HEK293 (cell line): ENCODE measurements around the gene CST6.
"Not testable (repeated sequence)": the region's sequence is repeated elsewhere in the genome, so short reads cannot be mapped to it uniquely, and the experiment has no call there.

Source experiments
- CTCF ChIA-PET: fragments of 350-600 bp; formaldehyde crosslinking; extraction: SDS; loops from one replicate; lab custom pipeline; 2021; ENCODE audit warnings: antibody characterized with exemption; lab: Yijun Ruan, JAX
- POLR2A ChIA-PET: fragments of 300-600 bp; formaldehyde crosslinking; extraction: SDS; loops from one replicate; lab custom pipeline; 2020; ENCODE audit warnings: antibody characterized with exemption, inconsistent platforms; lab: Yijun Ruan, JAX
- H3K27ac ChIP-seq: fragments of 200-500 bp; sonication (Bioruptor generic); 2 replicates; pipeline ENCODE4 v1.5.1; 2014; ENCODE audit warnings: low read depth, low read length, control low read depth, inconsistent platforms; ENCODE audit errors: extremely low read depth
- H3K36me3 ChIP-seq, 2 experiments: fragments of 200-500 bp in 1 of 2; sonication (Bioruptor generic) in 1 of 2; 1 replicate in 1 of 2; 2 replicates in 1 of 2; pipeline ENCODE4 v1.5.1; 2014 to 2017; ENCODE audit warnings: inconsistent platforms in 2 of 2, low read length in 2 of 2; ENCODE audit not compliant: control insufficient read depth in 2 of 2, insufficient read depth in 1 of 2
- H3K4me1 ChIP-seq: fragments of 200-500 bp; sonication (Bioruptor generic); 2 replicates; pipeline ENCODE4 v1.5.1; 2014; ENCODE audit warnings: mild to moderate bottlenecking, low read length, inconsistent platforms; ENCODE audit not compliant: control insufficient read depth, insufficient read depth
- H3K4me3 ChIP-seq: 2 replicates; pipeline ENCODE4 v1.5.1; 2011; ENCODE audit warnings: low read depth, mild to moderate bottlenecking, control low read depth, low read length, moderate library complexity
- H3K9me3 ChIP-seq: fragments of 200-500 bp; sonication (Bioruptor generic); 2 replicates; pipeline ENCODE4 v1.5.1; 2014; ENCODE audit warnings: low read depth, low read length, inconsistent platforms; ENCODE audit not compliant: control insufficient read depth, insufficient read depth
- HOXC10 ChIP-seq: sonication (generic); formaldehyde crosslinking; IDR thresholded peaks from 2 replicates; pipeline ENCODE4 v1.8.1; 2023; ENCODE audit warnings: mild to moderate bottlenecking, missing genetic modification reagents
- IKZF3 ChIP-seq: fragments of 450-650 bp; IDR thresholded peaks from 2 replicates; pipeline ENCODE4 v1.5.0; 2018; ENCODE audit warnings: missing biosample characterization, mild to moderate bottlenecking, missing genetic modification characterization, moderate library complexity
- SALL2 ChIP-seq: fragments of 450-650 bp; formaldehyde crosslinking; IDR thresholded peaks from 2 replicates; pipeline ENCODE4 v1.5.0; 2017; ENCODE audit warnings: missing biosample characterization, mild to moderate bottlenecking, missing genetic modification characterization, borderline replicate concordance
- SCRT2 ChIP-seq: fragments of 450-650 bp; formaldehyde crosslinking; IDR thresholded peaks from 2 replicates; pipeline ENCODE4 v1.5.1; 2016; ENCODE audit warnings: missing biosample characterization, missing genetic modification characterization
- WT1 ChIP-seq: fragments of 450-650 bp; formaldehyde crosslinking; IDR thresholded peaks from 2 replicates; pipeline ENCODE4 v1.5.1; 2016; ENCODE audit warnings: missing biosample characterization, missing genetic modification characterization
- YY2 ChIP-seq: fragments of 450-650 bp; formaldehyde crosslinking; IDR thresholded peaks from 2 replicates; pipeline ENCODE4 v1.5.1; 2016; ENCODE audit warnings: missing biosample characterization, missing genetic modification characterization
- ZBTB20 ChIP-seq: fragments of 450-650 bp; formaldehyde crosslinking; IDR thresholded peaks from 2 replicates; pipeline ENCODE4 v1.5.1; 2016; ENCODE audit warnings: missing biosample characterization, missing genetic modification characterization
- ZBTB48 ChIP-seq: fragments of 450-650 bp; formaldehyde crosslinking; IDR thresholded peaks from 2 replicates; pipeline ENCODE4 v1.5.1; 2016; ENCODE audit warnings: missing biosample characterization, missing genetic modification characterization
- ZFP41 ChIP-seq: fragments of 450-650 bp; formaldehyde crosslinking; IDR thresholded peaks from 2 replicates; pipeline ENCODE4 v1.5.1; 2016; ENCODE audit warnings: missing biosample characterization, missing genetic modification characterization, borderline replicate concordance
- ZNF121 ChIP-seq: fragments of 450-650 bp; formaldehyde crosslinking; IDR thresholded peaks from 2 replicates; pipeline ENCODE4 v1.5.1; 2016; ENCODE audit warnings: missing biosample characterization, missing genetic modification characterization
- ZNF132 ChIP-seq: fragments of 450-650 bp; formaldehyde crosslinking; IDR thresholded peaks from 2 replicates; pipeline ENCODE4 v1.5.1; 2017; ENCODE audit warnings: missing biosample characterization, missing genetic modification characterization, borderline replicate concordance
- ZNF155 ChIP-seq: fragments of 450-650 bp; formaldehyde crosslinking; IDR thresholded peaks from 2 replicates; pipeline ENCODE4 v1.5.1; 2016; ENCODE audit warnings: missing biosample characterization, missing genetic modification characterization
- ZNF513 ChIP-seq: fragments of 450-650 bp; IDR thresholded peaks from 2 replicates; pipeline ENCODE4 v1.5.1; 2018; ENCODE audit warnings: missing biosample characterization, missing genetic modification characterization
- ZNF621 ChIP-seq: fragments of 450-650 bp; formaldehyde crosslinking; IDR thresholded peaks from 2 replicates; pipeline ENCODE4 v1.5.1; 2017; ENCODE audit warnings: missing biosample characterization, missing genetic modification characterization
- ZSCAN30 ChIP-seq: fragments of 450-650 bp; IDR thresholded peaks from 2 replicates; pipeline ENCODE4 v1.5.1; 2018; ENCODE audit warnings: missing biosample characterization, mild to moderate bottlenecking, missing genetic modification characterization, moderate library complexity
- TF ChIP-seq, protein P1 (sequence below): fragments of 450-650 bp; formaldehyde crosslinking; IDR thresholded peaks from 2 replicates; pipeline ENCODE4 v1.5.1; 2016; ENCODE audit warnings: missing biosample characterization, missing genetic modification characterization
- TF ChIP-seq, protein P2 (sequence below): fragments of 450-650 bp; formaldehyde crosslinking; IDR thresholded peaks from 2 replicates; pipeline ENCODE4 v1.5.1; 2016; ENCODE audit warnings: missing biosample characterization, missing genetic modification characterization, low read depth
- TF ChIP-seq, protein P3 (sequence below): fragments of 450-650 bp; formaldehyde crosslinking; IDR thresholded peaks from 2 replicates; pipeline ENCODE4 v1.5.1; 2016; ENCODE audit warnings: missing biosample characterization, missing genetic modification characterization

CST6 gene

GRCh38 chr11:66022401-66023185, 10.8 kb downstream of the CST6 start (continued):
- TF ChIP-seq, protein P1, sequence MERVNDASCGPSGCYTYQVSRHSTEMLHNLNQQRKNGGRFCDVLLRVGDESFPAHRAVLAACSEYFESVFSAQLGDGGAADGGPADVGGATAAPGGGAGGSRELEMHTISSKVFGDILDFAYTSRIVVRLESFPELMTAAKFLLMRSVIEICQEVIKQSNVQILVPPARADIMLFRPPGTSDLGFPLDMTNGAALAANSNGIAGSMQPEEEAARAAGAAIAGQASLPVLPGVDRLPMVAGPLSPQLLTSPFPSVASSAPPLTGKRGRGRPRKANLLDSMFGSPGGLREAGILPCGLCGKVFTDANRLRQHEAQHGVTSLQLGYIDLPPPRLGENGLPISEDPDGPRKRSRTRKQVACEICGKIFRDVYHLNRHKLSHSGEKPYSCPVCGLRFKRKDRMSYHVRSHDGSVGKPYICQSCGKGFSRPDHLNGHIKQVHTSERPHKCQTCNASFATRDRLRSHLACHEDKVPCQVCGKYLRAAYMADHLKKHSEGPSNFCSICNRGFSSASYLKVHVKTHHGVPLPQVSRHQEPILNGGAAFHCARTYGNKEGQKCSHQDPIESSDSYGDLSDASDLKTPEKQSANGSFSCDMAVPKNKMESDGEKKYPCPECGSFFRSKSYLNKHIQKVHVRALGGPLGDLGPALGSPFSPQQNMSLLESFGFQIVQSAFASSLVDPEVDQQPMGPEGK (tag by site-specific recombination) = no peak
- TF ChIP-seq SALL2 (no peak), ZNF121 (tag by site-specific recombination) (no peak), IKZF3 (tag by site-specific recombination) (no peak), HOXC10 (CRISPR knock-in tag) (no peak), ZBTB20 (no peak), ZNF132 (tag by site-specific recombination) (no peak), ZNF513 (tag by site-specific recombination) (no peak), WT1 (tag by site-specific recombination) (no peak), ZFP41 (tag by site-specific recombination) (no peak), ZSCAN30 (tag by site-specific recombination) (peak; percentile 81; the same call in 1 of the 2 replicates)
- TF ChIP-seq, protein P2, sequence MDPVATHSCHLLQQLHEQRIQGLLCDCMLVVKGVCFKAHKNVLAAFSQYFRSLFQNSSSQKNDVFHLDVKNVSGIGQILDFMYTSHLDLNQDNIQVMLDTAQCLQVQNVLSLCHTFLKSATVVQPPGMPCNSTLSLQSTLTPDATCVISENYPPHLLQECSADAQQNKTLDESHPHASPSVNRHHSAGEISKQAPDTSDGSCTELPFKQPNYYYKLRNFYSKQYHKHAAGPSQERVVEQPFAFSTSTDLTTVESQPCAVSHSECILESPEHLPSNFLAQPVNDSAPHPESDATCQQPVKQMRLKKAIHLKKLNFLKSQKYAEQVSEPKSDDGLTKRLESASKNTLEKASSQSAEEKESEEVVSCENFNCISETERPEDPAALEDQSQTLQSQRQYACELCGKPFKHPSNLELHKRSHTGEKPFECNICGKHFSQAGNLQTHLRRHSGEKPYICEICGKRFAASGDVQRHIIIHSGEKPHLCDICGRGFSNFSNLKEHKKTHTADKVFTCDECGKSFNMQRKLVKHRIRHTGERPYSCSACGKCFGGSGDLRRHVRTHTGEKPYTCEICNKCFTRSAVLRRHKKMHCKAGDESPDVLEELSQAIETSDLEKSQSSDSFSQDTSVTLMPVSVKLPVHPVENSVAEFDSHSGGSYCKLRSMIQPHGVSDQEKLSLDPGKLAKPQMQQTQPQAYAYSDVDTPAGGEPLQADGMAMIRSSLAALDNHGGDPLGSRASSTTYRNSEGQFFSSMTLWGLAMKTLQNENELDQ (tag by site-specific recombination) = no peak
- TF ChIP-seq, protein P3, sequence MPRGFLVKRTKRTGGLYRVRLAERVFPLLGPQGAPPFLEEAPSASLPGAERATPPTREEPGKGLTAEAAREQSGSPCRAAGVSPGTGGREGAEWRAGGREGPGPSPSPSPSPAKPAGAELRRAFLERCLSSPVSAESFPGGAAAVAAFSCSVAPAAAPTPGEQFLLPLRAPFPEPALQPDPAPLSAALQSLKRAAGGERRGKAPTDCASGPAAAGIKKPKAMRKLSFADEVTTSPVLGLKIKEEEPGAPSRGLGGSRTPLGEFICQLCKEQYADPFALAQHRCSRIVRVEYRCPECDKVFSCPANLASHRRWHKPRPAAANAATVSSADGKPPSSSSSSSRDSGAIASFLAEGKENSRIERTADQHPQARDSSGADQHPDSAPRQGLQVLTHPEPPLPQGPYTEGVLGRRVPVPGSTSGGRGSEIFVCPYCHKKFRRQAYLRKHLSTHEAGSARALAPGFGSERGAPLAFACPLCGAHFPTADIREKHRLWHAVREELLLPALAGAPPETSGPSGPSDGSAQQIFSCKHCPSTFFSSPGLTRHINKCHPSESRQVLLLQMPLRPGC (tag by site-specific recombination) = no peak

GRCh38 chr11:66023186-66023440, 11.3 kb downstream of the CST6 start:
- H3K4me1 ChIP-seq, H3K36me3 ChIP-seq, H3K4me3 ChIP-seq, H3K27ac ChIP-seq, POLR2A ChIA-PET, H3K9me3 ChIP-seq: not testable (repeated sequence)
- CTCF ChIA-PET = interaction anchor here (0.6 to 3.7 kb wide), 24 partner anchors 8 to 380 kb away, joined by 3 to 49 read pairs (median 6); partner anchors contain the start of genes BANF1, CST6, EIF1AD and FIBP

DNA sequence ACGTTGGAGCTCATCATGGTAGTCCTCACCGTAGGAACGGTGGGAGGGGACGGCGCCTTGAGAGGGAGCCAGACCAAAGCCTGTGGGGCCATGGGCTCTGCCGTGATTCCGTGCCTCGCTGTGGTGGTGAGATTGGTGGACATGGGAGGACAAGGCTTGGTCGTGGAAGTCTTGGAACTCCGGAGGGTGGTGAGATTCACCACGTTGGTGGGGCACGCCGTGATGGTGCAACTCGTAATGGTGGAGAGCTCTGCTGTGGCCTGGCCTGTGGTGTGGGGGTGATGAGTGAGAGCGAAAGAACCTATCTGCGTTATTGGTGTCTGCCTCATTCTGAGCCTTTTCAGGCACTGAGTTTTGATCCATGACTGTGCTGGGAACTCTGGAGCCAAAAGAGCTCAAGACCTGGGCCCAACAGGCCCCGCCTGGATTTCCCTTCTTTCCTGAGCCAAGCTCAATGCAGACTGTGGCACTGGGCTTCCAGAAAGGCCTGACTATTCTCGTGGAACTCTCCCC, 14.3 kb downstream of the CST6 start, which contains the start of gene CATSPER1:
Gene CATSPER1 (minus strand): TSS at position 463 of the 513 bp plus-strand sequence. CDS start 100 bp downstream, at position 363.
- no peak for TF ChIP-seq ZNF621 (tag by site-specific recombination)
- no peak for TF ChIP-seq ZNF155
- TF ChIP-seq ZBTB48 = no peak
- no peak for TF ChIP-seq SCRT2 (tag by site-specific recombination)
- no peak for TF ChIP-seq YY2 (tag by site-specific recombination)
- Histone ChIP-seq H3K4me3 (no peak within 1 kb of the TSS), H3K4me1 (no peaks in the 10 kb centered on the region), H3K9me3 (no peaks in the 10 kb centered on the region), H3K36me3 (no peaks in the 10 kb centered on the region), H3K27ac (no peak within 1 kb of the TSS)
- POLR2A ChIA-PET = no interaction called here
- CTCF ChIA-PET = interaction anchor here (0.5 to 3.0 kb wide), 7 partner anchors 16 to 138 kb away, joined by 3 to 14 read pairs (median 3); partner anchors contain the start of gene FIBP
